IPS-15b (cell line): Measurements from ENCODE around the gene GRID1.

ENCODE experiments used
- H3K27me3 ChIP-seq: one replicate; pipeline ENCODE4 v1.6.1; 2013; ENCODE audit warnings: low read length; ENCODE audit not compliant: control insufficient read depth, insufficient read depth
- H3K36me3 ChIP-seq: one replicate; pipeline ENCODE4 v1.6.1; 2013; ENCODE audit warnings: low read length; ENCODE audit not compliant: control insufficient read depth, insufficient read depth
- H3K4me1 ChIP-seq: one replicate; pipeline ENCODE4 v1.6.1; 2013; ENCODE audit warnings: mild to moderate bottlenecking, low read length; ENCODE audit not compliant: control insufficient read depth, insufficient read depth
- H3K4me3 ChIP-seq: one replicate; pipeline ENCODE4 v1.5.1; 2013; ENCODE audit warnings: low read depth, low read length
- H3K9ac ChIP-seq: one replicate; pipeline ENCODE4 v1.6.1; 2013; ENCODE audit warnings: low read depth, mild to moderate bottlenecking, low read length
- H3K9me3 ChIP-seq: one replicate; pipeline ENCODE4 v1.6.1; 2013; ENCODE audit warnings: mild to moderate bottlenecking, low read length; ENCODE audit not compliant: control insufficient read depth, insufficient read depth

GRID1 gene

GRCh38 chr10:85650791-85651496, 715.7 kb downstream of the GRID1 start:
- Histone ChIP-seq H3K9ac (no peak overlapping the region), H3K36me3 (no peaks in the 10 kb centered on the region), H3K27me3 (no peaks in the 10 kb centered on the region), H3K4me3 (no peak overlapping the region), H3K9me3 (no peaks in the 10 kb centered on the region), H3K4me1 (no peaks in the 10 kb centered on the region)

DNA sequence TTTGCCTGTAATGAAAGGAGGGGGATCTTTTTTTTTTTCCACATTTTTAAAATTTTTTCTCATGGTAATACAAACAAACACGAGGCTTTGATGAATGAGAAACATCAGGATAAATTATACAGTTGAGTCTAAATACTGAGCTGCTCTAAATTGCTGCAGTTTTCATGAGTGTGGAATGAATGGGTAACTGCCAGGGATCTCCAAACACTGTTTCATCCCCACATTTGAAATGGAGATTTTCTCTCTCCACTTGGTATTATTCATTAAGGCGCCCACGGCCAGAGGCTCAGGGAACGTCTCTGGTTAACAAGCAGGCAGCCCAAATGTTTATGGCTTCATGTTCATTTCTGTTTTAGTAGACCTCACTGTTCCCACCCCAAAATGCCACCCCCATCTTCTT, 717.1 kb downstream of the GRID1 start:
- Histone ChIP-seq H3K9ac (no peak overlapping the region), H3K27me3 (no peaks in the 10 kb centered on the region), H3K36me3 (no peaks in the 10 kb centered on the region), H3K4me1 (no peaks in the 10 kb centered on the region), H3K9me3 (no peaks in the 10 kb centered on the region), H3K4me3 (no peak overlapping the region)

DNA sequence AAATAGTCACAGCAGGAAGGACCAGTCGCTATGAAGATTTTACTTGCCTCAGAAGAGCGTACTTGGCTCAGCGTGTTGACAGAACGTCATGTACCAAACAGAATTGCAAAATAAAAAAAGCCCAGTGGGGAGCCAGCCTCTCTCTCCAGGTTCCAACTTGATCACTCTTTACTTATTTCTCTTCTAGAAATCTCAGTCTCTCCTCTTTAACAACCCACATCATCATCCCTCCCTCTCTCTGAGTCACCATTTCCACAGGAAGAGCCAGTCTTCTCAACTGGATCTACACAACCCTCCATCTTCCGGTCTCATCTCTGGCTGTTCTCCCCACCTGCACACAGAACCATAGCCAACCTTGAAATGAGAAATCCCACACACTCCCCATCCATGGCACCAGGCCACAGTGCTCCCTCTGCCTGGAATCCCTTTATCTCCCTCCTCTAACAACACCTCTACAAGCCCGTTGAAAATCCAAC, 718.3 kb downstream of the GRID1 start:
- Histone ChIP-seq H3K4me1 (no peaks in the 10 kb centered on the region), H3K9ac (no peak overlapping the region), H3K9me3 (no peaks in the 10 kb centered on the region), H3K27me3 (no peaks in the 10 kb centered on the region), H3K36me3 (no peaks in the 10 kb centered on the region), H3K4me3 (no peak overlapping the region)

DNA sequence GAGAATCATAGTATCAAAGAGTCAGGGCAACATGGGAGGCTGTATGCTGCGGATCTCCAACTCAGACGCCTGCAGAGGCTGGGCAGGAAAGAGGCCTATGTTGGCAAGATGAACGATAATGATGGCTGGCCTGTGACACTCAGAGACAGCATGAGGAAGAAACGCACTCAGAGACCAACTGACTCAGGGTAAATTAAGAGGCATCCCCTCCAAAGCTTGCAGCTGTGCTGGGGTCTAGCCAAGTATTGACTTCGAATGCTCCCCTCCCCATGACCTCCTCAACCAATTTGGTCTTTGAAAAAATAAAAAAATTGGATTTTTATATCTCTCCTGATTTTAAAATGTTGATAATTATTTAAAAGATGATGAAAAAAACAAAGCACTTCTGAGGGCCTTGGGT, 718.9 kb downstream of the GRID1 start:
- H3K36me3 ChIP-seq, result no peaks in the 10 kb centered on the region
- no peak overlapping the region for H3K9ac ChIP-seq
- H3K27me3 ChIP-seq, result no peaks in the 10 kb centered on the region
- no peak overlapping the region for H3K4me3 ChIP-seq
- H3K9me3 ChIP-seq, result no peaks in the 10 kb centered on the region
- no peaks in the 10 kb centered on the region for H3K4me1 ChIP-seq

DNA sequence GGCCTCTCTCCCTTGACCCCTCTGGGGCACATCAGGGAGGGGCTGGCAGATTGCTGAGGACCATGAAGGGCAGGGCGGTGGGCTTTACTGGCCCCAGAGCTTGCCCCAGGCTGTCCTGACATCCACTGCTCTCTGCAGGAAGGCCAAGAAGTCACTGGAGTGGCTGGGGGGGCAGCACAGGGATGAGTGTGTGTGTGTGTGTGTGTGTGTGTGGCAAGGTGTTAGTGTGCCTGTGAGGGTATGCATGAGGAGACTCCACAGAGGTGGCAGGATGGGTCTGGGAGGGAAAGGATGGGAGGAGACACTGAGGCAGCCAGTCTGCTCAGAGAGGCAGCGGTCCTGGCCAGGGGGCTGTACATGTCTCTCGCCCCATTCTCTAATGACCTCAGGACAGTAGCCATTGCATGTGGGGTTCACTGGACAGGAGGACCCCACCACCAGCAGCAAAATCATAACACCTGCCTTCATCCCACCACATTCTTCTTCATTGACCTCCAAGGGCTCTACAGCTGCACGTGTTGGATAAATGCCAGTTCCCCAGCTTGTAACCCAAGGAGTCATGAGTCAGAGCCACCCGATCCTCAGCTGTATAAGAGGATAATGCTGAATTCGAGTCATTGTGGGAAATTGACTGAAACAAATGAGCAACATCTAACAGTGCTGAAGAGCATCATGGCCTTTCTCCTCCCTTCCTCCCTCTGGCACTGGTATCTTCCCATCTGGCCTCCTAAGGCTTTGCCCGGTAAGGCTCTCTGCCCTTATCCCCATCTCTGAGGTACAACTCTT, 720.5 kb downstream of the GRID1 start:
- H3K4me1 ChIP-seq, result no peaks in the 10 kb centered on the region
- no peak overlapping the region for H3K4me3 ChIP-seq
- H3K9me3 ChIP-seq, result no peaks in the 10 kb centered on the region
- no peaks in the 10 kb centered on the region for H3K36me3 ChIP-seq
- H3K27me3 ChIP-seq, result no peaks in the 10 kb centered on the region
- H3K9ac ChIP-seq, result no peak overlapping the region

- no peaks in the 10 kb centered on the region for H3K36me3 ChIP-seq
- no peaks in the 10 kb centered on the region for H3K9me3 ChIP-seq
- H3K9ac ChIP-seq, result no peak overlapping the region
- H3K27me3 ChIP-seq, result no peaks in the 10 kb centered on the region
- no peak overlapping the region for H3K4me3 ChIP-seq
- no peaks in the 10 kb centered on the region for H3K4me1 ChIP-seq
These were observed 721.5 kb downstream of the GRID1 start for GRCh38 chr10:85645053-85645452.

DNA sequence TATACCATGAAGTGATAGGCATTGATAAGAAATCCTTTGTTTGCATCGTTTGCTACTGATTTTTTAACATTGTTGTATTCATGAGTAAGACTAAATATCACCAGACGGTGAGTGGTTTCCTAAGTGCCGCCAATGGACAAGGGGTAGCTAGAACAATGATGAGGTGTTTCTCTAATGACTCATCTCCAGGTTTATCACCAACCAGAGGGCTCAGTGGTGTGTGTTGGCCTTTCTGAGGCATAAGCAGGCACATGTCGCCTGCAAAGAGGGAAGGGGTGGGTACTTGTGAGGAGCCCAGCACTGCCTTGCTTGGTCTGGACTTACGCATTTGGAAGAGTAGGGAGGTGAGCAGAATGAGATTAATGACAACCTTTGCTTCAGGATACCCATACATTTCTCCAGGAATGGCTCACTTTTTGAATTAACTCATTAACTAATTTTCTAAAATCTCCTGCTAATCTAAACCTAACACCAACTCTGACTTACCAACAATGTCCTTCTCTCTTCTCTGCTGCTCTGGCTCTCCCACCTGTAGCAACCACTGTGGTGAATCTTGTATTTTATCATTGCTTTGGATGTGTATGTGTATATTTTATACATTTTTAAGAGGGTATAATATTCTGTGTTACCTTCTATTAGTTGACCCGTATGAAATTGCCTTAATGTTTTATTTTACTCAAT, 722.6 kb downstream of the GRID1 start:
- no peak overlapping the region for H3K4me3 ChIP-seq
- H3K9ac ChIP-seq, result no peak overlapping the region
- H3K4me1 ChIP-seq, result no peaks in the 10 kb centered on the region
- H3K27me3 ChIP-seq, result no peaks in the 10 kb centered on the region
- H3K36me3 ChIP-seq, result no peaks in the 10 kb centered on the region
- H3K9me3 ChIP-seq, result no peaks in the 10 kb centered on the region

GRCh38 chr10:85643171-85643844, 723.3 kb downstream of the GRID1 start:
- H3K9ac ChIP-seq, result no peak overlapping the region
- no peaks in the 10 kb centered on the region for H3K9me3 ChIP-seq
- H3K4me3 ChIP-seq, result no peak overlapping the region
- H3K4me1 ChIP-seq, result no peaks in the 10 kb centered on the region
- H3K27me3 ChIP-seq, result no peaks in the 10 kb centered on the region
- H3K36me3 ChIP-seq, result no peaks in the 10 kb centered on the region

DNA sequence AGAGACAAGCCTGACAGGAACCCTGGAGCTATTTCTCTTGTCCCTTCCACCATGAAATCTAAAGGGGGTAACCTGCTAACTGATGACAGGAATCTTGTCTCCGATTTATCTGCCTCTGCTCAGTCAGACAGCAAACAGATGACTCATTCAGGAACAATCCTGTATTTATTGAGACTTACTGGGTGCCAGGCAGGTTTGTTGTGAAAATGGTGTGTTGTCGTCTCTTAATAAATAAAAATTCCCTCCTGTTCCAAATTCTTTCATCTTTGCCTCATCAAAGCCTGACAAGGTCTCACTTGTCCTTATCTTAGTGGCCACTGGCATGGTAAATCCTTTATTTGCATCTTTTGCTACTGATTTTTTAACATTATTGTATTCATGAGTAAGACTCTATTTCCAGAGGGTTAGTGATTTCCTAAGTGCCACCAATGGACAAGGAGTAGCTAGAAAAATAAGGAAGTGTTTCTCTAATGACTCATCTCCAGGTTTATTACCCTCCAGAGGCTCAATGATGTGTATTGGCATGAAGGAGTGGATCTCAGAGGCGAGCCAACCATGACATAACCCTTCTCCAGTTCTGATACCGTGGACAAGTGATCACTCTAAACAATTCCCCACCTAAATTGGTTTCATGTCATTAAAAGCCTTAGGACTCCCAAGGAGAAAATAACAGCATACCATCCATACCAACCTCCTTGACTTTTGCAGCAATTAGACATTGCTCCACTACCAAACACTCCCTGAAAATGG, 724.0 kb downstream of the GRID1 start:
- Histone ChIP-seq H3K9ac (no peak overlapping the region), H3K4me1 (no peaks in the 10 kb centered on the region), H3K27me3 (no peaks in the 10 kb centered on the region), H3K36me3 (no peaks in the 10 kb centered on the region), H3K4me3 (no peak overlapping the region), H3K9me3 (no peaks in the 10 kb centered on the region)

- Histone ChIP-seq H3K36me3 (no peaks in the 10 kb centered on the region), H3K9ac (no peak overlapping the region), H3K4me1 (no peaks in the 10 kb centered on the region), H3K9me3 (no peaks in the 10 kb centered on the region), H3K27me3 (no peaks in the 10 kb centered on the region), H3K4me3 (no peak overlapping the region)
These were observed 724.5 kb downstream of the GRID1 start for GRCh38 chr10:85642082-85642420.

- Histone ChIP-seq H3K27me3 (no peaks in the 10 kb centered on the region), H3K4me3 (no peak overlapping the region), H3K4me1 (no peaks in the 10 kb centered on the region), H3K9ac (no peak overlapping the region), H3K36me3 (no peaks in the 10 kb centered on the region), H3K9me3 (no peaks in the 10 kb centered on the region)
These were observed 725.1 kb downstream of the GRID1 start for GRCh38 chr10:85641479-85642009.
